ENCODE measurements around the gene FGF8. TPM values are rescaled to one million over a fixed set of nuclear protein-coding genes. Genes with fewer than 3 reads are reported as not detected.

Gene FGF8
- total and polyA plus RNA-seq, 9 of the 15 experiments (the other 6 are each of a cell fraction or from before 2014, with no cell fraction given) = 0.13 to 0.82 (median 0.37) TPM; not detected in 5

DNA sequence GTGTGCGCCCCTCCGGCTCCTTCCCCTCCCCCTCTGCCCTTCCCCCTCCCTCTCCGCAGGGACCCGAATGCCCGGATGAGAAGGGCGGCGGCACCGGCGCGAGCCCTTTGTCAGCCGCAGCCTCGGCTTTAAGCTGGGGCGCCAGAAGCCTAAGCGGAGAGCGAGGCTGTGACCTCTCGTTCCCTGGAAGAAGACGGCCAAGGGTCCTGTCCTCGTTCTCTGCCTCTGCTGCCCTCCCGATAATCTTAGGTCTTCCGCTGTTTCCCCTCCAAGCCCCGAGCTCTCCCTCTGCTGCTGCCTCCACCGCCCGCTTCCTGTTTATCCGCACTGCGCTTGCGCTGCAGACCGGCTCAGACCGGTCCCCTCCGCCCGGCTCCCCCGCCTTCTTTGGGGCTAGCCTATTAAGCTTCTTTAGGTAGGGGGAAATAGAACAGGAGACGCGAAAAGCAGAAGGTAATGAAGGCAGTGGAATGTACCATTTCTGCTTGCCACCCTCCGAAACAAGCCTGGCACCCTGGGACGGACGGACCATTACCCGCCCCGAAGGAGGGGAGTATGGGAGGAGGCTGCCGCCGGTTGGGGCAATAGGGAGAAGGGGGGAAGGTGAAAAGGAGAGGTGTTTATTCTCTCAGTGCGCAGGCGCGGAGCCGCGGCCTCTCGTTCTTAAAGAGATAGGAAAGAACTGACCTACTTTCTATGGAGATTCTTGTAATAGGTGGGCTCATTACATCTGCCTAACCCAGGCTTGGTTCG is 42.4 kb upstream of the FGF8 start, which contains the start of gene OGA (continued):
- TF ChIP-seq, protein P1, sequence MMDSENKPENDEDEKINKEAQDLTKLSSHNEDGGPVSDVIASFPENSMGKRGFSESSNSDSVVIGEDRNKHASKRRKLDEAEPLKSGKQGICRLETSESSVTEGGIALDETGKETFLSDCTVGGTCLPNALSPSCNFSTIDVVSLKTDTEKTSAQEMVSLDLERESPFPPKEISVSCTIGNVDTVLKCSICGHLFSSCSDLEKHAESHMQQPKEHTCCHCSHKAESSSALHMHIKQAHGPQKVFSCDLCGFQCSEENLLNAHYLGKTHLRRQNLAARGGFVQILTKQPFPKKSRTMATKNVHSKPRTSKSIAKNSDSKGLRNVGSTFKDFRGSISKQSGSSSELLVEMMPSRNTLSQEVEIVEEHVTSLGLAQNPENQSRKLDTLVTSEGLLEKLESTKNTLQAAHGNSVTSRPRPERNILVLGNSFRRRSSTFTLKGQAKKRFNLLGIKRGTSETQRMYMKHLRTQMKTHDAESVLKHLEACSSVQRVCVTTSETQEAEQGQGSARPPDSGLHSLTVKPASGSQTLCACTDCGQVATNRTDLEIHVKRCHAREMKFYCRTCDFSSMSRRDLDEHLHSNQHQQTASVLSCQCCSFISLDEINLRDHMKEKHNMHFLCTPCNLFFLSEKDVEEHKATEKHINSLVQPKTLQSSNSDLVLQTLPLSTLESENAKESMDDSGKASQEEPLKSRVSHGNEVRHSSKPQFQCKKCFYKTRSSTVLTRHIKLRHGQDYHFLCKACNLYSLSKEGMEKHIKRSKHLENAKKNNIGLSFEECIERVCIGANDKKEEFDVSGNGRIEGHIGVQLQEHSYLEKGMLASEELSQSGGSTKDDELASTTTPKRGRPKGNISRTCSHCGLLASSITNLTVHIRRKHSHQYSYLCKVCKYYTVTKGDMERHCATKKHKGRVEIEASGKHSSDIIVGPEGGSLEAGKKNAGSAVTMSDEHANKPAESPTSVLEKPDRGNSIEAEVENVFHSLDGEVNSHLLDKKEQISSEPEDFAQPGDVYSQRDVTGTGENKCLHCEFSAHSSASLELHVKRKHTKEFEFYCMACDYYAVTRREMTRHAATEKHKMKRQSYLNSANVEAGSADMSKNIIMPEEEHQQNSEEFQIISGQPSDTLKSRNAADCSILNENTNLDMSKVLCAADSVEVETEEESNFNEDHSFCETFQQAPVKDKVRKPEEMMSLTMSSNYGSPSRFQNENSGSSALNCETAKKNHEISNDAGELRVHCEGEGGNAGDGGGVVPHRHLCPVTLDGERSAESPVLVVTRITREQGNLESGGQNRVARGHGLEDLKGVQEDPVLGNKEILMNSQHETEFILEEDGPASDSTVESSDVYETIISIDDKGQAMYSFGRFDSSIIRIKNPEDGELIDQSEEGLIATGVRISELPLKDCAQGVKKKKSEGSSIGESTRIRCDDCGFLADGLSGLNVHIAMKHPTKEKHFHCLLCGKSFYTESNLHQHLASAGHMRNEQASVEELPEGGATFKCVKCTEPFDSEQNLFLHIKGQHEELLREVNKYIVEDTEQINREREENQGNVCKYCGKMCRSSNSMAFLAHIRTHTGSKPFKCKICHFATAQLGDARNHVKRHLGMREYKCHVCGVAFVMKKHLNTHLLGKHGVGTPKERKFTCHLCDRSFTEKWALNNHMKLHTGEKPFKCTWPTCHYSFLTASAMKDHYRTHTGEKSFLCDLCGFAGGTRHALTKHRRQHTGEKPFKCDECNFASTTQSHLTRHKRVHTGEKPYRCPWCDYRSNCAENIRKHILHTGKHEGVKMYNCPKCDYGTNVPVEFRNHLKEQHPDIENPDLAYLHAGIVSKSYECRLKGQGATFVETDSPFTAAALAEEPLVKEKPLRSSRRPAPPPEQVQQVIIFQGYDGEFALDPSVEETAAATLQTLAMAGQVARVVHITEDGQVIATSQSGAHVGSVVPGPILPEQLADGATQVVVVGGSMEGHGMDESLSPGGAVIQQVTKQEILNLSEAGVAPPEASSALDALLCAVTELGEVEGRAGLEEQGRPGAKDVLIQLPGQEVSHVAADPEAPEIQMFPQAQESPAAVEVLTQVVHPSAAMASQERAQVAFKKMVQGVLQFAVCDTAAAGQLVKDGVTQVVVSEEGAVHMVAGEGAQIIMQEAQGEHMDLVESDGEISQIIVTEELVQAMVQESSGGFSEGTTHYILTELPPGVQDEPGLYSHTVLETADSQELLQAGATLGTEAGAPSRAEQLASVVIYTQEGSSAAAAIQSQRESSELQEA (IDR thresholded peaks at IDR 0.05; ENCODE audit: low read depth) = 0 out of 2 replicates have a peak, but pooled peaks have one; percentile 37
- TF ChIP-seq ZNF75A (CRISPR knock-in tag; IDR thresholded peaks at IDR 0.05) (no peak), SETDB1 (IDR thresholded peaks at IDR 0.05; ENCODE audit: low read length) (no peak), L3MBTL2 (IDR thresholded peaks at IDR 0.05) (no peak), NONO (IDR thresholded peaks at IDR 0.05; ENCODE audit: low read depth in 2 of 2, low read length in 1 of 2) (peak in 1 of 2 experiments; percentile 98; a peak in 2 of 4 replicates), HEY1 (CRISPR knock-in tag; IDR thresholded peaks at IDR 0.05; ENCODE audit: borderline replicate concordance) (no peak), HDAC1 (IDR thresholded peaks at IDR 0.05) (peak in 1 of 2 experiments; percentile 78; a peak in 1 of 4 replicates)

Data from K562 (cell line).